Measurements from ENCODE around the gene BPIFB6. TPM values are rescaled to one million over a fixed set of nuclear protein-coding genes. Genes with fewer than 3 reads are reported as not detected.

The BPIFB6 gene
- total and polyA plus RNA-seq, 2 of the 4 experiments (the other 2 are of a cell fraction) = not detected

GRCh38 chr20:33030076-33030475 lies 1.4 kb upstream of the BPIFB6 start (continued):
- no peak for TF ChIP-seq CHD1 (IDR thresholded peaks at IDR 0.05; ENCODE audit: low read depth, low read length)

GRCh38 chr20:33030569-33030968 lies 879 bp upstream of the BPIFB6 start:
- Histone ChIP-seq H3K18ac (ENCODE audit: low read depth, low read length) (no peak overlapping the region), H3K27me3 (ENCODE audit: control insufficient read depth, insufficient read depth, low read length) (no peaks in the 10 kb centered on the region), H3K4me1 (ENCODE audit: control insufficient read depth, insufficient read depth, low read length) (no peaks in the 10 kb centered on the region), H3K4me3 (ENCODE audit: insufficient read depth, low read depth, low read length) (no peak overlapping the region), H3K4me2 (ENCODE audit: low read depth, low read length) (no peak overlapping the region), H3K56ac (ENCODE audit: extremely low read depth, insufficient read depth, low read length) (no peak overlapping the region), H3K36me3 (ENCODE audit: control insufficient read depth, insufficient read depth, low read length) (no peaks in the 10 kb centered on the region), H2AFZ (replicated peaks; ENCODE audit: low read length, poor library complexity) (no peak overlapping the region), H3K27ac (ENCODE audit: insufficient read depth, low read length) (no peak overlapping the region), H2BK15ac (ENCODE audit: low read depth, low read length) (no peak overlapping the region), H4K91ac (ENCODE audit: insufficient read depth, low read depth, low read length) (no peak overlapping the region), H4K8ac (ENCODE audit: low read depth in 2 of 2, low read length in 2 of 2) (no peak overlapping the region), H3K14ac (replicated peaks; ENCODE audit: low read depth, low read length) (no peak overlapping the region), H2AK9ac (replicated peaks; ENCODE audit: low read depth, low read length, poor library complexity) (no peak overlapping the region), H3K4ac (ENCODE audit: low read depth, low read length) (no peak overlapping the region), H2BK120ac (ENCODE audit: low read depth, low read length) (no peak overlapping the region), H3K79me1 (ENCODE audit: low read depth in 1 of 2, low read length in 2 of 2) (no peaks in the 10 kb centered on the region), H3K23ac (ENCODE audit: low read depth, low read length) (no peak overlapping the region), H2AK5ac (ENCODE audit: low read depth, low read length) (no peak overlapping the region), H4K5ac (ENCODE audit: low read depth, low read length) (no peak overlapping the region), H3K9me3 (ENCODE audit: control insufficient read depth, insufficient read depth, low read length) (no peaks in the 10 kb centered on the region), H3K9ac (ENCODE audit: low read depth, low read length) (no peak overlapping the region), H2BK20ac (ENCODE audit: low read depth, low read length) (no peak overlapping the region), H2BK5ac (ENCODE audit: low read depth, low read length, poor library complexity, severe bottlenecking) (no peak overlapping the region), H4K20me1 (ENCODE audit: insufficient read depth, low read length) (no peaks in the 10 kb centered on the region), H3K9me1 (ENCODE audit: insufficient read depth, low read length) (no peaks in the 10 kb centered on the region)
- DNase-seq (no peak), ATAC-seq (ENCODE audit: low read depth) (no peak)
- dilution Hi-C loops (cut with HindIII; ENCODE audit: low sequenced_read_pairs, unreplicated experiment) (no loop called here), intact Hi-C loops (cut with micrococcal nuclease) (no loop called here), in situ Hi-C loops (cut with MboI; ENCODE audit: low sequenced_read_pairs) (no loop called here)
- POLR2A ChIA-PET (ENCODE audit: unreplicated experiment) = no interaction called here
- no TSS peak for BruUV-seq (replicated peaks)
- 60% methylated on average over 1 of the region's 6 CpGs; no CpG with 5 or more reads in 1 of the 2 experiments for WGBS, 2 experiments (ENCODE audit: extremely low coverage in 2 of 2, insufficient read length in 1 of 2)
- CTCF ChIA-PET = no interaction called here
- TF ChIP-seq FOS (IDR thresholded peaks at IDR 0.05; ENCODE audit: low read depth, low read length) (no peak), RFX5 (IDR thresholded peaks at IDR 0.05; ENCODE audit: low read depth, low read length) (no peak), RAD21 (IDR thresholded peaks at IDR 0.05; ENCODE audit: low read length) (no peak)

Data from IMR-90 (cell line).